Measurements from ENCODE around the gene FNBP1.
"Not testable (repeated sequence)": the region's sequence is repeated elsewhere in the genome, so short reads cannot be mapped to it uniquely, and the experiment has no call there.

FNBP1 gene

GRCh38 chr9:129891569-129891968 is 151.4 kb downstream of the FNBP1 start:
- H3K27me3 ChIP-seq (ENCODE audit: control insufficient read depth, insufficient read depth, low read length), result no peaks in the 10 kb centered on the region
- H3K36me3 ChIP-seq (ENCODE audit: control insufficient read depth, insufficient read depth, low read length), result peaks cover 19% of the 10 kb centered on the region
- peaks cover 30% of the 10 kb centered on the region for H3K4me1 ChIP-seq (ENCODE audit: control insufficient read depth, insufficient read depth, low read length)
- H3K27ac ChIP-seq (ENCODE audit: low read depth, low read length), result peak overlapping the region; percentile 63
- H3K4me3 ChIP-seq (ENCODE audit: low read length), result no peak overlapping the region
- no peak overlapping the region for H3K9ac ChIP-seq (ENCODE audit: low read length)

- peak overlapping the region; percentile 63 for H3K27ac ChIP-seq (ENCODE audit: low read depth, low read length)
- H3K9ac ChIP-seq (ENCODE audit: low read length); H3K4me3 ChIP-seq (ENCODE audit: low read length); H3K27me3 ChIP-seq (ENCODE audit: control insufficient read depth, insufficient read depth, low read length): not testable (repeated sequence)
- peaks cover 16% of the 10 kb centered on the region for H3K36me3 ChIP-seq (ENCODE audit: control insufficient read depth, insufficient read depth, low read length)
- H3K4me1 ChIP-seq (ENCODE audit: control insufficient read depth, insufficient read depth, low read length), result peaks cover 35% of the 10 kb centered on the region
Measured at GRCh38 chr9:129890718-129891299, 152.2 kb downstream of the FNBP1 start.

DNA sequence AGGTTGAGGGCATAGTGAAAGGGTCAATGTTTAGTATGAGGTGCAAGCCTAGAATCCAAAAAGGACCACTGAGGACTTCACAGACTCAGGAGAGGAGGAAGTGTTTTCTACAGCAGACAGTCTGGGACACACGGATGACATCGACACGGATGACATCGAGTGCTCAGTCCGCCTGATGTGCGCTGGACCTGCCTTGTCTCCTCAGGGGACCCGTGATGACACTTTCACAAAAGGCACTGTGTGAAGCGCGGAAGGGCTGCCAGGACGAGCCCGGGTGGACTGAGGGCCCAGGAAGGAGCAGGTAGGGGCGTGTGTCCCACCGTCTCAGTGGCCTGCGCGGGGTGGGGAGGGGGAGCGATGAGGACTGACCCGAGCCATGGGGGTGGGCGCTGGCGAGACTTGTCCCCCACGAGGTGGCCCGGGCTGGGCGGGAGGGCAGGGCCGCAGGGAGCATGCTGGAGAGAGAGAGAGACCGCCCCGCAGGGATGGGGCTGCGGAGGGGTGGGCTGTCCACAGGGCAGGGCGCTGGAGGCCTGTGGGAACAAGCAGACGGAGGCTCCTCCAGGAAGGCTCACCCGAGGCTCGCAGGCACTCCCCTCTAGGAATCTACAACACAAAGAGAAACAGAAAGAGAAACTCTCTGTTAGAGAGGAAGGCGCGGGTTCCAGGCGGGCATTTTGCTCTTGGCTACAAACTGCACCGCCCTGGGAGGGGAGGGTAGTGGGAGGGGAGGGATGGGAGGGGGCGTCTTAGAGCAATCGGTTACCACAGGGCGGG is 152.9 kb downstream of the FNBP1 start:
- H3K27me3 ChIP-seq (ENCODE audit: control insufficient read depth, insufficient read depth, low read length), result no peaks in the 10 kb centered on the region
- H3K4me3 ChIP-seq (ENCODE audit: low read length), result no peak overlapping the region
- peak overlapping the region; percentile 45 for H3K27ac ChIP-seq (ENCODE audit: low read depth, low read length)
- H3K9ac ChIP-seq (ENCODE audit: low read length), result no peak overlapping the region
- peaks cover 38% of the 10 kb centered on the region for H3K4me1 ChIP-seq (ENCODE audit: control insufficient read depth, insufficient read depth, low read length)
- peaks cover 15% of the 10 kb centered on the region for H3K36me3 ChIP-seq (ENCODE audit: control insufficient read depth, insufficient read depth, low read length)

DNA sequence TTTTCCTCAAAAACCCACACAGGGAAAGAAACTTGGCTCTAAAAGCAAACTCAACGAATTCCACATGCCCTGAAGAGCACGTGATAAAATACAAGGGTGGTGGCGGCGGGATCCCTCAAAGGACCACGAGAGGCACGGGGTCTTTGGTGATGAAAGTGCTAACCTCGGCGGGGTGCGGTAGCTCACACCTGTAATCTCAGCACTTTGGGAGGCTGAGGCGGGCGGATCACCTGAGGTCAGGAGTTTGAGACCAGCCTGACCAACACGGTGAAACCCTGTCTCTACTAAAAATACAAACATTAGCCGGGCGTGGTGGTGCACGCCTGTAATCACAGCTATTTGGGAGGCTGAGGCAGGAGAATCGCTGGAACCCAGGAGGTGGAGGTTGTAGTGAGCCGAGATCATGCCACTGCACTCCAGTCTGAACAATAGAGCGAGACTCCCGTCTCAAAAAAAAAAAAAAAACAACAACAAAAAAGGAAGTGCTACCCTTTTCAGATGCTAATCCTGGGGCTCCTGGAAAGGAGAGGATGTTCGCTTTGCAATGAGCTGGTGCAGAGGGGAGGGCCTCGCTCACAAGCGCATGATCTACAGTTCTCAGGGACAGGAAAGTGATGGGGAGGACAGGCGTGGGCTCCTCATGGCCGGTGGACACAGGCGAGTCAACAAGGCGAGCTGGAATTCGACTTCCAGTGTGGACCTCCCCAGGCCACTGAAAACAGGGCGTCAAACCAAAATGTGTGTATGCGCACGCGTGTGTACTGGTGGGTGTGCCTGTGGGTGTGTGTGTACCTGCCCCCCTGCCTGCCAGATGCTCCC is 153.7 kb downstream of the FNBP1 start:
- Histone ChIP-seq H3K9ac (ENCODE audit: low read length) (no peak overlapping the region), H3K4me3 (ENCODE audit: low read length) (no peak overlapping the region), H3K36me3 (ENCODE audit: control insufficient read depth, insufficient read depth, low read length) (peaks cover 13% of the 10 kb centered on the region), H3K27me3 (ENCODE audit: control insufficient read depth, insufficient read depth, low read length) (no peaks in the 10 kb centered on the region), H3K4me1 (ENCODE audit: control insufficient read depth, insufficient read depth, low read length) (peaks cover 46% of the 10 kb centered on the region), H3K27ac (ENCODE audit: low read depth, low read length) (peak overlapping the region; percentile 45)

DNA sequence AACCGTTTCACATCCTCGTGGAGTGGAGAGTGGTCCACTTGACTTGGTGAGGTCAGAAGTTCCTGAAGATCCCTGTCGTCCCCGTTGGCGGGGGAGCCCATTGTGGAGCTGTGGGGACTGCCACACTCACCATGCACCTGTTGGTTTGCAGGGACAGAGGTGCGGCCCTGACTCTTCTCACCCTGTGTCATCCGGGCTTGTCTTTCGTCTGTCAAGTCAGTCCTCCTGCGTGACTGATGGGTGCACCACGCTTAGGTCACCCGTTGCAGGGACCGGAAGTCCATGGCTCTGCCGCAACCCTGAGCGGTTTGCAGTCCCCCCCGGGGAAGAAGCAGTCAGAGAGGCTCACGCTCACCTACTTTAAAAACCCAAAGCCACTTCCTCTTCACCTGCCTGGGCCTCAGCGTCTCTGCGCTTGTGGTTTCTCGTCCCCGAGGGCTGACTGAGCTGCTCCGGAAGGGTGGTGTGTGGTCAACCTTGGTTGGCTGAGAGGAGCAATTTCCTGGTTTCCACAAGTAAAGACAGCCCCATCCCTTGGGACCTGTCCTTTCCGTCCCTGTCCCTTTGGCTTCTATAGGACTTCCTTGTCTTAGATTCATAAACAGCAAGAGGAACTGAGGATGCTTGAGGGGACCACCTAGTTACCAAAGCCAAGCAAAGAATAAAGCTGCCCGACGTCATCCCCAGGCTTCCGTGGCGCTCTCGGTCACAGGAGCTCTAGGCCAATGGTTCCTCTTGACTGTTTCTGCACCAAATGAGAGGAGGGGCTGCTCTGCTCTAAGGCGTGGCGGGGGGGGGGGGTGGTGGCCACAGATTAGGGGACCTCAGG is 154.5 kb downstream of the FNBP1 start:
- Histone ChIP-seq H3K4me3 (ENCODE audit: low read length) (peak overlapping the region; percentile 38), H3K4me1 (ENCODE audit: control insufficient read depth, insufficient read depth, low read length) (peaks cover 52% of the 10 kb centered on the region), H3K9ac (ENCODE audit: low read length) (peak overlapping the region; percentile 21), H3K27ac (ENCODE audit: low read depth, low read length) (peak overlapping the region; percentile 77), H3K36me3 (ENCODE audit: control insufficient read depth, insufficient read depth, low read length) (peaks cover 13% of the 10 kb centered on the region), H3K27me3 (ENCODE audit: control insufficient read depth, insufficient read depth, low read length) (no peaks in the 10 kb centered on the region)

DNA sequence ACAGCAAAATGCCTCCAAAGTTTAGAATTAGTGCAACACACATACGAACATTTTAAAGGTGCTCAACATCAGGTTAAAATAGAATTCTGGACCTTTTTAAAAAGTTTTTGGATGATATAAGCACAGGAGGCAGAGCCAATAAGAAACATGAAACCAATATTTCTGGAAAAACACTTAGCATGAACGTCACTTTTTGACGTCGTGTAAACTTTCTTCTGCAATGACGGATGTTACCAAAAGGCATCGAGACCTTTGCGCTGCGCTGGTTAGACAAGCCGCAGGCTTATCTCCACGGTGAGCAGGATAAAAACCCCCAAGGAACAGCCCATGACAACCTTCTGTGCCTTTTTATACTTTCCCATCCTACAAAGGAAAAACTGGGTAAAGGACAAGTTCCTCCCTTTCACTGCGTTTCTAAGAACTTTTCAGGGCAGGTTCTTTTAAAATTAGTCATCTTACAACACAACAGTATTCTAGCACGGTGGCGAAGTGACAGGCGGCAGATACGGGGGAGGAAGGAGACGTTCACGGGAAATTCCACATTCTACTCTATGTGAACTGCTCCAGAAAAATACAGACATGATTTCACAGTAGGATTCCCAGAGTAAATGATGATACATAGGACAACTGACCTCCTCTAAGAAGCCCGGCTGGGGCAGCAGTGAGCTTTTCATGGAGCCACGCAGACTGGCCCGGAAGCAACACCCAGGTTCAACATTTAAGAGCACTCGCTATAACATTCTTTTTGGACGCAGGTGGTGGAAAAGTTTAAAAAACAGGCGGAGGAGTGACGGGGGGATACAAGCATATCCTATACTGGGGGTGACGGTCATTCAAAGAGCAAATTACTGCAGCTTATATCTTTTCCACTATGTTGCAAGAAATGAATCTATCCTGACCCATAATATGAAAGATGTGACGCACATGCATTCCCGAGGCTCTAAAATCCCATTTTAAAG is 155.4 kb downstream of the FNBP1 start:
- H3K9ac ChIP-seq (ENCODE audit: low read length), result peak overlapping the region; percentile 21
- peak overlapping the region; percentile 77 for H3K27ac ChIP-seq (ENCODE audit: low read depth, low read length)

DNA sequence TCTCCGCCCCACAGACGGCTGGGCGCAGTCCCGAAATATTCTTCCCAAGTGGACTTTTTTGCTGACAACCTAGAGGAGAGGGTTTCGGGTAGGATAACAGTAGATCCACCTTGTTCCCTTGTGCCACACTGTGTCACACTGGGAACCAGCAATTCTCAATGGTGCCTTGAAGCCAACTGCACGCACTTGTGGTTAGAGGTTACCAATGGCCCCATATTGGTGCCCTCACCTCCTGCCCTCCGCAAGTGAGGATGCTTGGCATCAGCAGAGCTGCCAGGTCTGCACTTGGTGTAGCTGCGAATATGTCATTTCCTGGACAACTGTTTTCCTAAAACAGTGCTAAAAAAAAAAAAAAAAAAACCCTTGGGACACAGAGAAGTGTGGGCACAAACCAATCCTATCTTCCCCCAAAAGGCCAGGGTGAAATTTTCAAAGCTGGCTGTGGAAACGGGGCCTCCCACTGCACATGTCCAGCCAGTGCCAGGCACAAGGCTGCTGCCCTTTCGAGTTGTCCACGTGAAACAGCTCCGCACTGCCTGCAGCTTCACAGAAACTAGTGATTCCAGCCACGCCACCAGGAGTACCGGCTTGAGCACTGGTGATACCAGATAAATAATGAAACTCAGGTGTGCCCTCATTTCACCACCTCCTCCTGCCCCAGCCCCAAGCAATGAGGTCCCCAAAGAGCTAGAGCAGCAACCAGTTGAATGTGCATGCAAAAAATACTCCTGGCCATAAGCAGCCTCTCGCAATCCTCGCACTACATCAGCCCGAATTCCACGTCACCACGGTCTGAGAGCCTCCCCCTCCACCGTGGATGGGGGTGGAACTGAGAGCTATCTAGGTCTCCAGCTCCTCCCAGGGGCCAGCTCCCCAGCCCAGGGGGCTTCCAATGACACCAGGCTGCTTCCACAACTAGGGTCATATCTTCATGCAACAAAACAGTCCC is 156.5 kb downstream of the FNBP1 start:
- Histone ChIP-seq H3K27ac (ENCODE audit: low read depth, low read length) (peak overlapping the region; percentile 77), H3K4me1 (ENCODE audit: control insufficient read depth, insufficient read depth, low read length) (peaks cover 38% of the 10 kb centered on the region), H3K4me3 (ENCODE audit: low read length) (peak overlapping the region; percentile 70), H3K9ac (ENCODE audit: low read length) (no peak overlapping the region), H3K36me3 (ENCODE audit: control insufficient read depth, insufficient read depth, low read length) (peaks cover 13% of the 10 kb centered on the region), H3K27me3 (ENCODE audit: control insufficient read depth, insufficient read depth, low read length) (no peaks in the 10 kb centered on the region)

More for the DNA sequence above, 155.4 kb downstream of the FNBP1 start:
- no peaks in the 10 kb centered on the region for H3K27me3 ChIP-seq (ENCODE audit: control insufficient read depth, insufficient read depth, low read length)
- peak overlapping the region; percentile 38 for H3K4me3 ChIP-seq (ENCODE audit: low read length)
- H3K4me1 ChIP-seq (ENCODE audit: control insufficient read depth, insufficient read depth, low read length), result peaks cover 49% of the 10 kb centered on the region
- peaks cover 13% of the 10 kb centered on the region for H3K36me3 ChIP-seq (ENCODE audit: control insufficient read depth, insufficient read depth, low read length)

- H3K4me1 ChIP-seq (ENCODE audit: control insufficient read depth, insufficient read depth, low read length), result peaks cover 40% of the 10 kb centered on the region
- H3K9ac ChIP-seq (ENCODE audit: low read length), result peak overlapping the region; percentile 81
- no peaks in the 10 kb centered on the region for H3K27me3 ChIP-seq (ENCODE audit: control insufficient read depth, insufficient read depth, low read length)
- peak overlapping the region; percentile 77 for H3K27ac ChIP-seq (ENCODE audit: low read depth, low read length)
- H3K36me3 ChIP-seq (ENCODE audit: control insufficient read depth, insufficient read depth, low read length), result peaks cover 19% of the 10 kb centered on the region
- peak overlapping the region; percentile 70 for H3K4me3 ChIP-seq (ENCODE audit: low read length)
Measured at GRCh38 chr9:129885670-129886106, 157.3 kb downstream of the FNBP1 start.

DNA sequence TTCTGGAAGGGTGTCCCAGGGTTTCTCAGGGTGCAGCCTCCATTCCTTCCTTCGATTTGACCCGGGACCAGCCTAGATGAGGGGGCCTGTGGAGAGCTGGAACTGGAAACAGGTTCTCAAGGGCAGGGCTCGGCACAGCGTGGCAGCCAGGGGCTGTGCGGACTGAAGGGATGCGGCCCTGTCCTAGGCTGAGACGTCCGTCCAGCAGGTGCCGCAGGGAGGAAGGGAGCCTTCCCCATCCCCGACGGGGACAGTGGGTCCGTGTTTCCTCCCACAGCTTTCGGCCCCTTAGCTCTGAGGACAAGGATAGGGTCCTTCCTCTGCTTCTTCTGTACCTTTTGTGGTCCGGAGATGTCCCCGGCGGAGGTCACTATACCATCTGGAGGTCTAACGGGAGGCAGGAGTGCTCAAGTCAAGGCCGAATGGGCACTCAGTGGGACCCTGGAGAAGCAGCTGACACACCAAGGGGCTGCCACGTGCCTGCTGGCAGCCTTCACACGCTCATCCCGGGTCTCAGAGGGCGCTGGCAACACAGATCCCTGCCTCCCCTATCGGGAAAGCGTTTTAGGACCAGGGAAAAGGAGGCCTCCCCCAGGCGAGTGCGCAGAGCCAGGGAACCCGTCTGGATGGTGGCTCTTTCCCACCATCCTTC is 157.8 kb downstream of the FNBP1 start:
- Histone ChIP-seq H3K9ac (ENCODE audit: low read length) (peak overlapping the region; percentile 81), H3K4me3 (ENCODE audit: low read length) (peak overlapping the region; percentile 70), H3K4me1 (ENCODE audit: control insufficient read depth, insufficient read depth, low read length) (peaks cover 46% of the 10 kb centered on the region), H3K27me3 (ENCODE audit: control insufficient read depth, insufficient read depth, low read length) (no peaks in the 10 kb centered on the region), H3K36me3 (ENCODE audit: control insufficient read depth, insufficient read depth, low read length) (peaks cover 23% of the 10 kb centered on the region), H3K27ac (ENCODE audit: low read depth, low read length) (peak overlapping the region; percentile 77)
